GM21723 (cell line): ENCODE results near the gene ALPI.

Experiments used
- ATAC-seq: cut with Tn5 transposase; IDR thresholded peaks from one replicate; pipeline ENCODE4 v1.9.1; 2021; ENCODE audit warnings: mild to moderate bottlenecking, moderate library complexity; ENCODE audit not compliant: unreplicated experiment

Gene ALPI

GRCh38 chr2:232483311-232483922 lies 27.5 kb downstream of the ALPI start:
- no peak for ATAC-seq

- no peak for ATAC-seq
Measured at GRCh38 chr2:232483923-232484627, 28.1 kb downstream of the ALPI start.

- no peak for ATAC-seq
Measured at GRCh38 chr2:232484628-232485347, 28.8 kb downstream of the ALPI start.

GRCh38 chr2:232485348-232485756 lies 29.4 kb downstream of the ALPI start:
- no peak for ATAC-seq

GRCh38 chr2:232485757-232486557 lies 30.0 kb downstream of the ALPI start:
- ATAC-seq = no peak

- no peak for ATAC-seq
Measured at GRCh38 chr2:232486558-232487384, 30.8 kb downstream of the ALPI start.

GRCh38 chr2:232487385-232488096 lies 31.6 kb downstream of the ALPI start, which contains the start of gene ECEL1:
TSS of gene ECEL1 (minus strand) at chr2:232487834. CDS start at chr2:232486653, 1,181 bp downstream.
- ATAC-seq = no peak

GRCh38 chr2:232488097-232488711 lies 32.3 kb downstream of the ALPI start:
- ATAC-seq = no peak

GRCh38 chr2:232488721-232489300 lies 32.9 kb downstream of the ALPI start:
- no peak for ATAC-seq

- ATAC-seq = no peak
Measured at GRCh38 chr2:232489516-232490220, 33.7 kb downstream of the ALPI start.

GRCh38 chr2:232490221-232491138 lies 34.5 kb downstream of the ALPI start:
- no peak for ATAC-seq

GRCh38 chr2:232491139-232491780 lies 35.3 kb downstream of the ALPI start:
- ATAC-seq = no peak

- ATAC-seq = no peak
Measured at GRCh38 chr2:232492236-232492848, 36.4 kb downstream of the ALPI start.

GRCh38 chr2:232492963-232493700 lies 37.2 kb downstream of the ALPI start:
- no peak for ATAC-seq

GRCh38 chr2:232493701-232494474 lies 37.9 kb downstream of the ALPI start:
- ATAC-seq = no peak
